ENCODE data around the gene AK3. TPM values are rescaled to one million over a fixed set of nuclear protein-coding genes. Genes with fewer than 3 reads are reported as not detected.

The AK3 gene
- total and polyA plus RNA-seq, 9 of the 15 experiments (the other 6 are each of a cell fraction or from before 2014, with no cell fraction given), result 12.2 to 78.6 (median 41.8) TPM

DNA sequence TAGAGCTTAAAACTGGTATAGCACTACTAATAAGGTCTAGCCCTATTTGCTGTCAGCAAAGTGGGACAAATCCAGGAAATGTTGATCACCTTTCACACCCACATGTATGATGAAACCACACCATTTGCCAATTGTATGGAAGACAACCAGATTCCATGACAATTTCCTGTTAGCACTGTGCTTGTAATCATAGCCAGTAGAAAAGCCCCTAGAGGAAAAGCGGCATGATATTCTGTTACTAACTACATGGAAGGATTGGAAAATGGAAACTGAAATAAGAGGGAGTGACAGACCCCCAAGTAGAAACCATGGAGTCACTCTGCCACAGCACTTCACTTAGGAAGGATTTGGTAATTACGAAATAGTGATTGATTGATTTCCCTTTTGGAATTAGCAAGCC is 75.6 kb downstream of the AK3 start (continued):
- TF ChIP-seq, protein P1, sequence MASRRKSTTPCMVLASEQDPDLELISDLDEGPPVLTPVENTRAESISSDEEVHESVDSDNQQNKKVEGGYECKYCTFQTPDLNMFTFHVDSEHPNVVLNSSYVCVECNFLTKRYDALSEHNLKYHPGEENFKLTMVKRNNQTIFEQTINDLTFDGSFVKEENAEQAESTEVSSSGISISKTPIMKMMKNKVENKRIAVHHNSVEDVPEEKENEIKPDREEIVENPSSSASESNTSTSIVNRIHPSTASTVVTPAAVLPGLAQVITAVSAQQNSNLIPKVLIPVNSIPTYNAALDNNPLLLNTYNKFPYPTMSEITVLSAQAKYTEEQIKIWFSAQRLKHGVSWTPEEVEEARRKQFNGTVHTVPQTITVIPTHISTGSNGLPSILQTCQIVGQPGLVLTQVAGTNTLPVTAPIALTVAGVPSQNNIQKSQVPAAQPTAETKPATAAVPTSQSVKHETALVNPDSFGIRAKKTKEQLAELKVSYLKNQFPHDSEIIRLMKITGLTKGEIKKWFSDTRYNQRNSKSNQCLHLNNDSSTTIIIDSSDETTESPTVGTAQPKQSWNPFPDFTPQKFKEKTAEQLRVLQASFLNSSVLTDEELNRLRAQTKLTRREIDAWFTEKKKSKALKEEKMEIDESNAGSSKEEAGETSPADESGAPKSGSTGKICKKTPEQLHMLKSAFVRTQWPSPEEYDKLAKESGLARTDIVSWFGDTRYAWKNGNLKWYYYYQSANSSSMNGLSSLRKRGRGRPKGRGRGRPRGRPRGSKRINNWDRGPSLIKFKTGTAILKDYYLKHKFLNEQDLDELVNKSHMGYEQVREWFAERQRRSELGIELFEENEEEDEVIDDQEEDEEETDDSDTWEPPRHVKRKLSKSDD (conservative IDR thresholded peaks at IDR 0.05; ENCODE audit: low read length), result no peak
- TF ChIP-seq C11orf30 (IDR thresholded peaks at IDR 0.05; ENCODE audit: low read depth) (no peak), SMARCA4 (IDR thresholded peaks at IDR 0.05) (no peak), PML (IDR thresholded peaks at IDR 0.05; ENCODE audit: low read length) (no peak), SRSF3 (IDR thresholded peaks at IDR 0.05; ENCODE audit: insufficient read depth, low read length) (no peak), ZNF778 (CRISPR knock-in tag; IDR thresholded peaks at IDR 0.05) (no peak), ZZZ3 (IDR thresholded peaks at IDR 0.05) (no peak)

DNA sequence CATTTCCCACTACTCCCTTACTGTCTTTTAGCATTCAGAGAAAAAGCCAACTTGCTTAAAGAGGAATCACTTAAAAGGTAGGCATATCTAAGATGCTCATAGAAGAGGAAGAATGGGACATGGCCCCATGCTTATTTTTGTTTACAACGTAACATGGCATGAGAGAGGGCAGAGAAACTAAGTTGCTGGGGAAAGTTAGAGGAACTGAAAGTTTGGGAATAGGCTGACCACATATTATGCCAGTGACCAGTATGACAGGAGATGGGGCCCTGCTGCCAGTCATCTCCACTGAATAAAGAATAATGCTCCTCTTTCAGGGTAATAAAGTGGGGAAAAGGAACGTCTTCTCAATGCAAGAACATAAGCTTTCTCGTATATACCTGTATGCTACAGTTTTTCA is 77.0 kb downstream of the AK3 start:
- BruUV-seq (replicated peaks), result TSS peak; percentile 51
- POLR2A ChIA-PET, result interaction anchor here (1.0 kb wide), 1 partner anchor 11 kb away, joined by 4 read pairs; no protein-coding TSS in a partner anchor
- in situ Hi-C loops (cut with MboI), result no loop called here
- DNase-seq (ENCODE audit: extremely low read depth in 1 of 4, low spot score in 3 of 4) (no peak), FAIRE-seq (no peak), ATAC-seq (no peak)
- Histone ChIP-seq H3K4me1 (replicated peaks in 1 of 2; ENCODE audit: control insufficient read depth in 2 of 2, insufficient read depth in 2 of 2, low read length in 2 of 2) (peaks cover 10 to 19% of the 10 kb centered on the region in 2 experiments; a peak in 4 of 5 replicates), H3K4me3 (no peak overlapping the region), H3K9me3 (replicated peaks; ENCODE audit: control insufficient read depth, insufficient read depth, low read depth, low read length) (no peaks in the 10 kb centered on the region), H3K79me2 (ENCODE audit: control insufficient read depth, insufficient read depth, low read length) (peaks cover 14% of the 10 kb centered on the region), H3K27me3 (ENCODE audit: control insufficient read depth in 2 of 2, insufficient read depth in 2 of 2, low read length in 2 of 2) (no peaks in the 10 kb centered on the region), H3K9ac (ENCODE audit: insufficient read depth in 1 of 2, low read depth in 2 of 2, low read length in 2 of 2) (no peak overlapping the region), H3K9me1 (ENCODE audit: control insufficient read depth, insufficient read depth, low read length) (no peaks in the 10 kb centered on the region), H3K27ac (ENCODE audit: extremely low read depth, low read depth, low read length) (no peak overlapping the region), H2AFZ (ENCODE audit: low read depth, low read length) (no peak overlapping the region), H3K4me2 (ENCODE audit: insufficient read depth, low read length) (peak overlapping the region; percentile 90), H3K36me3 (ENCODE audit: control insufficient read depth, insufficient read depth, low read length) (no peaks in the 10 kb centered on the region), H4K20me1 (replicated peaks; ENCODE audit: control insufficient read depth, insufficient read depth, low read length) (no peaks in the 10 kb centered on the region)
- 38% methylated on average over 3 of the region's 3 CpGs for WGBS (ENCODE audit: insufficient coverage, low coverage, missing lambda C conversion rate)
- intact Hi-C loops (cut with micrococcal nuclease), result loop anchor here (2.0 to 5.0 kb wide), 2 partner anchors 77 to 323 kb away; partner anchors contain the start of genes AK3 and JAK2
- CTCF ChIA-PET (ENCODE audit: low intra/inter-chr PET ratio), result no interaction called here
- TF ChIP-seq, protein P2, sequence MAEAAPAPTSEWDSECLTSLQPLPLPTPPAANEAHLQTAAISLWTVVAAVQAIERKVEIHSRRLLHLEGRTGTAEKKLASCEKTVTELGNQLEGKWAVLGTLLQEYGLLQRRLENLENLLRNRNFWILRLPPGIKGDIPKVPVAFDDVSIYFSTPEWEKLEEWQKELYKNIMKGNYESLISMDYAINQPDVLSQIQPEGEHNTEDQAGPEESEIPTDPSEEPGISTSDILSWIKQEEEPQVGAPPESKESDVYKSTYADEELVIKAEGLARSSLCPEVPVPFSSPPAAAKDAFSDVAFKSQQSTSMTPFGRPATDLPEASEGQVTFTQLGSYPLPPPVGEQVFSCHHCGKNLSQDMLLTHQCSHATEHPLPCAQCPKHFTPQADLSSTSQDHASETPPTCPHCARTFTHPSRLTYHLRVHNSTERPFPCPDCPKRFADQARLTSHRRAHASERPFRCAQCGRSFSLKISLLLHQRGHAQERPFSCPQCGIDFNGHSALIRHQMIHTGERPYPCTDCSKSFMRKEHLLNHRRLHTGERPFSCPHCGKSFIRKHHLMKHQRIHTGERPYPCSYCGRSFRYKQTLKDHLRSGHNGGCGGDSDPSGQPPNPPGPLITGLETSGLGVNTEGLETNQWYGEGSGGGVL (CRISPR knock-in tag; IDR thresholded peaks at IDR 0.05), result no peak
- TF ChIP-seq, protein P1 (conservative IDR thresholded peaks at IDR 0.05; ENCODE audit: low read length), result no peak
- TF ChIP-seq ZNF764 (CRISPR knock-in tag; IDR thresholded peaks at IDR 0.05; ENCODE audit: low read depth), result no peak
- TF ChIP-seq, protein P3, sequence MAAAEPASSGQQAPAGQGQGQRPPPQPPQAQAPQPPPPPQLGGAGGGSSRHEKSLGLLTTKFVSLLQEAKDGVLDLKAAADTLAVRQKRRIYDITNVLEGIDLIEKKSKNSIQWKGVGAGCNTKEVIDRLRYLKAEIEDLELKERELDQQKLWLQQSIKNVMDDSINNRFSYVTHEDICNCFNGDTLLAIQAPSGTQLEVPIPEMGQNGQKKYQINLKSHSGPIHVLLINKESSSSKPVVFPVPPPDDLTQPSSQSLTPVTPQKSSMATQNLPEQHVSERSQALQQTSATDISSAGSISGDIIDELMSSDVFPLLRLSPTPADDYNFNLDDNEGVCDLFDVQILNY (CRISPR knock-in tag; IDR thresholded peaks at IDR 0.05), result no peak
- no peak for TF ChIP-seq STAT5B (CRISPR knock-in tag; IDR thresholded peaks at IDR 0.05)
- TF ChIP-seq PHF8 (IDR thresholded peaks at IDR 0.05; ENCODE audit: borderline replicate concordance, low read length), result no peak
- TF ChIP-seq ATF7 (IDR thresholded peaks at IDR 0.05), result no peak
- TF ChIP-seq PHTF2 (CRISPR knock-in tag; IDR thresholded peaks at IDR 0.05), result no peak

Measured in K562 (cell line).